DMS153 (cell line): ENCODE measurements around the gene SLC39A1.
"Not testable (repeated sequence)": the region's sequence is repeated elsewhere in the genome, so short reads cannot be mapped to it uniquely, and the experiment has no call there.

Experiments
- DNase-seq: peaks from one replicate; lab custom pipeline; 2025; lab: John Stamatoyannopoulos, UW

Gene SLC39A1, protein sequence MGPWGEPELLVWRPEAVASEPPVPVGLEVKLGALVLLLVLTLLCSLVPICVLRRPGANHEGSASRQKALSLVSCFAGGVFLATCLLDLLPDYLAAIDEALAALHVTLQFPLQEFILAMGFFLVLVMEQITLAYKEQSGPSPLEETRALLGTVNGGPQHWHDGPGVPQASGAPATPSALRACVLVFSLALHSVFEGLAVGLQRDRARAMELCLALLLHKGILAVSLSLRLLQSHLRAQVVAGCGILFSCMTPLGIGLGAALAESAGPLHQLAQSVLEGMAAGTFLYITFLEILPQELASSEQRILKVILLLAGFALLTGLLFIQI

DNA sequence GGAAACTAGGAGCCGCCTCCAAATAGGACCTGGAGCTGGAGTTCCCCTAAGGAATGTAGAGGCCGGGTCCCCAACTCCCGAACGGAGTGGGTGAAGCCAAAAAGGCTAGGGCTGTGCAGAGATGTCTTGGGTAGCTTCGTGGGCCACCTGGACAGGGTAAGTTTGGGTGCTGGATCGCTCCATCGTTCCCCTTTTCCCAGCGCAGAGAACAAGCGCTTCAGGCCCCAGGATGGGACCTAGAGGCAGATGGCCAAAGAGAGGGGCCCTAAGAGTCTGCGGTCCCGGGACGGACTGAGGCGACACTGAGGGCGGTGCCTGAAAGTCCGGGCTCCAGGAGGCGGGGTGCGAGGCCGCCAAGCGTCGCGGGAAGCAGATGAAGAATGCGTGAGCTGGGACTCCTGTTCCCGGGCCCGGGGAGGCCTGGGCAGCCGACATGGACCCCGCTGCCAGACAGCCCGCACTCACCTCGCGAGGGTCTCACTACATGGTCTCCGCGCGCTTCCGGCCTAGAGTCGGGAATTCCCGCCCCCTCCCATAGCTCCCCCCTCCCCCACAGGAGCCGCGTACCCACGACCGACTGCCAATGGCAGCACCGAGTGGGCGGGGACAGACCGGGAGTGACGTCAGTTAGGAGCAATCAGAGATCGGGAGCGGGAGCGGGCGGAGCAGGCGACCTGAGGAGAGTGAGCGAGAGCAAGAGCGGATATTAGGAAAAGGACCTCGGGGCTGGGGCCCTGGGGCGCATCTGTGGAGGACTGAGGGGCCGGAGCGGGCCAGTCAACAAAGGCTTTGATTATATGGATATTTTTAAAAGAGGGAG is at the start of gene SLC39A1:
SLC39A1 (minus strand) TSS at position 508 of the 820 bp plus-strand sequence. CDS start 822 bp downstream, outside the sequence.
- DNase-seq, result peak; percentile 98

DNA sequence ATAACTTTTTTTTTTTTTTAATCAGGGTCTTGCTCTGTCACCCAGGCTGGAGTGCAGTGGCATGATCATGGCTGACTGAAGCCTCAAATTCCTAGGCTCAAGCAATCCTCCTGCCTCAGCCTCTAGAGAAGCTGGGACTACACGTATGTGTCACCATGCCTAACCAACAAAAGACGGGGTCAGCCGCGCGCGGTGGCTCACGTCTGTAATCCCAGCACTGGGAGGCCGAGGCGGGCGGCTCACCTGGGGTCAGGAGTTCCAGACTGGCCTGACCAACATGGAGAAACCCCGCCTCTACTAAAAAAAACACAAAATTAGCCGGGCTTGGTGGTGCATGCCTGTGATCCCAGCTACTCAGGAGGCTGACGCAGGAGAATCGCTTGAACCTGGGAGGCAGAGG is 49.2 kb upstream of the SLC39A1 start:
- not testable (repeated sequence) for DNase-seq

DNA sequence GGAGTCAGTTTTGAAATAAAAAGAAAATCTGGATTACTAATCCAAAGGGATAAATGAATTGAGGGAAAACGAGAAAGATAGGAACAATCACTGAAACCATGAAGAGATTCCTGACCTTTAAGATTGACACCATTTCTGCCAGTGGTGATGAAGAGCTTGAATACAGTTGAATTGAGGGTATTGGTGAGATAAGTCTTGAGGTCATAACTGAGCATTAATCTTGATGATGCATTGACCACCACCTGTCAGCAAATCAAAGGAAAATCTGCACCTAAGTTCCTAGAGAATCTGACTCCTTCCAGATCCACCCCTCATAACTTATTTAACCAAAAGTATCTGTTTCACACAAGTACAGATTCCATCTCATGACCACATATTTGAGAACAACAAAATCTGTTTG is 48.8 kb upstream of the SLC39A1 start:
- DNase-seq, result no peak

DNA sequence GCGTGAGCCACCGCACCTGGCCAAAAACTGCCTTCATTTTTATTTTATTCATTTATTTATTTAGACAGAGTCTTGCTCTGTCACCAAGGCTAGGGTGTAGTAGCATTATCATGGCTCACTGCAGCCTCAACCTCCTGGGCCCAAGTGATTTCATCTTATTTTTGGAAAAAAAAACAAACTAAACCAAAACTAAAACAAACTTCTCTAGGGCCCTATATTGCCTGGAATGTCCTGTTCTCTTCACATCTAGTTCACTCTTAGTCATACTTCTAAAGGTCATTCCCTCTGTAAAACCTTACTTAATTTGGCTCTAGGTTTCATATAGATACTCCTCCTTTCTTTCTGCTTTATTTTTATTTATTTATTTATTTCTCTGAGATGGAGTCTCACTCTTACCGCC is 42.8 kb upstream of the SLC39A1 start:
- no peak for DNase-seq

DNA sequence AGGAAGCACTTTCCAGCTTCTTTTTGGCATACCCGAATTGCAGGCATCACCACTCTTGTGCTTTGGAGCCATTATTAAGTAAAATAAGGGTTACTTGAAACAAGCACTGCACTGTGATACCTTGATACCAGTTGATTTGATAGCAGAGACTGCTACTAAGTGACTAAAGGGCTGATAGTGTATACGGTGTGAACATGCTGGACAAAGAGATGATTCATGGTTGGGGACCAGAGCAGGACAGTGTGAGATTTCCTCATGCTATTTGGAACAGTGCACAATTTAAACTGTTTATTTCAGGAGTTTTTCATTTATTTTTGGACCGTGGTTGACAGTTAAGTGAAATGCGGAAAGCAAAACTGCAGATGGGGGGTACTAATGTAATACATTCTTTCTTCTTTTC is 37.1 kb upstream of the SLC39A1 start:
- no peak for DNase-seq

DNA sequence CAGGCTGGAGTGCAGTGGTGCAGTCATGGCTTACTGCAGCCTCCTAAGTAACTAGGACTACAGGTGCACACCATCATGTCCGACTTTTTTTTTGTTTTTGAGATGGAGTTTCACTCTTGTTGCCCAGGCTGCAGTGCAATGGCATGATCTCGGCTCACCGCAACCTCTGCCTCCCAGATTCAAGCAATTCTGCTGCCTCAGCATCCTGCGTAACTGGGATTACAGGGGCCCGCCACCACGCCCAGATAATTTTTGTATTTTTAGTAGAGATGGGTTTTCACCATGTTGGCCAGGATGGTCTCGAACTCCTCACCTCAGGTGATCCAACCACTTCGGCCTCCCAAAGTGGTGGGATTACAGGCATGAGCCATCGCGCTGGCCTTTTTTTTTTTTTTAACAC is 33.5 kb upstream of the SLC39A1 start:
- DNase-seq, result not testable (repeated sequence)

DNA sequence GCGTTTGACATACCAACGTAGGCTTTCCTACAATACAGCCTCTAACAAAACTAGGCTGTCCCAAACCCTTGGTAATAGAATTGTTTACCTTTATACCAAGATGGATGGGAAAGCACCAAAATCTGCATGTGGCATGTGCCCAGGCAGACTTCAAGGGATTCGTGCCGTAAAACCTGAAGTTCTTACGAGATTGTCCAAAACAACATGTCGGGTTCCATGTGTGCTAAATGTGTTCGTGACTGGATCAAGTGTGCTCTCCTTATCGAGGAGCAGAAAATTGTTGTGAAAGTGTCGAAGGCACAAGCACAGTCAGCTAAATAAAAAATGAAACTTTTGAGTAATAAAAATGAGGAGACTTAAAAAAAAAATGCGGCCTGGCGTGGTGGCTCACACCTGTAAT is 32.3 kb upstream of the SLC39A1 start:
- no peak for DNase-seq

DNA sequence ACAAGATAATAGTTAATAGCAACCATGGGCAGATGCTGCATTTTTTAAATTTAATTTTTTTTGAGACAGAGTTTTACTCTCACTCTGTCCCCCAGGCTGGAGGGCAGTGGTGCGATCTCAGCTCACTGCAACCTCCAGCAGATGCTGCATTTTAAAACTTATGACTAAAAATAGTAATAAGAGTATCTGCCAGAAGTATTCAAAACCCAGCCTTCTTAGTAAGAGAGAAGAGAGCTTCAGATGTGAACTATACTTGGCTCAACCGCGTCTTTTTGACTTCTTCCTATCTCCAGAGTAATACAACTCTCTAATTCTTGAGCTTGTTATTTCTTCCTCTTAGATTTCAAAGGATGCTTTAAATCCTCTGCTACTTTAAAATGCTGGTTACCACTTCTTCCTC is 31.9 kb upstream of the SLC39A1 start:
- no peak for DNase-seq

DNA sequence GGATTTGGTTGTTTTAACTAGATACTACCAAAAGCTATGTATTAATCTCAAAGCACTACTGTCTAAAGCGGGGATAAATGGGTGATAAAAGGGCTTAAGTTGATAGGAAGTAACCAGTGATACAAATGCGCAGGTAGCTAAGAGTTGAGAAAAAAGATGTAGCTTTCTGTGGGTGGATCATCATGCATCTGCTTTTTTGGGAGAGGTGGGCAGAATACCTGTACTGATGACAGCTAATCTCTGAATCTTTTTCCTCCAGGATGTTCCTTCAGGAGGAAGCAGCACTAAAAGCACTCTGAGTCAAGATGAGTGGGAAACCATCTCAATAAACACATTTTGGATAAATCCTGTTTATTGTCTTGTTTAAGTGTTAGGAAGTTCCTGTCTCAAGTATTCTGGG is 28.5 kb upstream of the SLC39A1 start:
- DNase-seq, result no peak

DNA sequence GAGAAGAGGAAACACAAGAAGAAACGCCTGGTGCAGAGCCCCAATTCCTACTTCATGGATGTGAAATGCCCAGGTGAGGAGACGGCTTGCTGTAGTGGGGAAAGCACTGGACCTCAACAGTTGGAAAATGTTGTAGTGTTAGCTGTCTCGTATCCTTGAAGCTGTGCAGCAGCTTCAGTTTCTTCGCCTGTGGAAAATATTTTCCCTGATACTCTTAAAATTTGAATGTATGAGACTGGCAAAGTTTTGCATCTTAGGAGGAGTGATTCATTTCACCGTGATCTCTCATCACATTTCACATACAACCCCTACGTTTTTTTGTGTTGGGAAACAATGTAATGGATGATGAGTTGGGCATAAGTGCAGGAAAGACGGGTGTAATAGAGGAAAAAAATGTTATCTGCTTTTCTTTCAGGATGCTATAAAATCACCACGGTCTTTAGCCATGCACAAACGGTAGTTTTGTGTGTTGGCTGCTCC is 27.9 kb upstream of the SLC39A1 start:
- no peak for DNase-seq

DNA sequence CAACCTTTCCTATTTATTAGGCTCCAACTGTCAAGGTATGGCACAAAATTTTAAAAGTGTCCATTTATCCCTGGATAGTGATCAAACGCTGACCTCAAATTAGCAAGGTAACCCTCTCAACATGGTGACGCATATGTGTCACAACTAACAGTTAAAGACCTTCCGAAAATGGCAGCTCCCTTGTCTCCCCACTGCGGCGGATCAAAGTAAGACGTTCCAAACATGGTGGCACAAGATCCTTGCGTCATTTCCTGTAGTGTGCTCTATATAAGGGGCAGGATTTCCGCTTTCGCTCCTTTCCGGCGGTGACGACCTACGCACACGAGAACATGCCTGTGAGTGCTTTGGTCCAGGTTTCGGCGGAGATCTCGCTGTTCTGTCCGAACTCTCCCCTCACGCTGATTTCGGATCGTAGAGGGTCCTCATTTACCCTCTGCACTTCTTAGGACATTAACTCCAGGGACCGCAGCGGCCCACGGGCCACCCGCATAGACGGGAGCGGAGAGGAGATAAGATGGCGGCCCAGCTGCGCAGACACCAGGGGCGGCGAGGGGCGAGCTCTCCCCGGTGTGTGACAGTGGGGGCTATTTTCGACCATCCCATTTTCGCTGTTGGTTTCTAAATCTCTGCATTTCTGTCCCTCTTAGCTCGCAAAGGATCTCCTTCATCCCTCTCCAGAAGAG is 27.3 kb upstream of the SLC39A1 start, which contains the start of gene RPS27:
RPS27 (plus strand) TSS at position 295 of the 683 bp plus-strand sequence; CDS start at position 330, 35 bp downstream.
- peak; percentile 99 for DNase-seq

DNA sequence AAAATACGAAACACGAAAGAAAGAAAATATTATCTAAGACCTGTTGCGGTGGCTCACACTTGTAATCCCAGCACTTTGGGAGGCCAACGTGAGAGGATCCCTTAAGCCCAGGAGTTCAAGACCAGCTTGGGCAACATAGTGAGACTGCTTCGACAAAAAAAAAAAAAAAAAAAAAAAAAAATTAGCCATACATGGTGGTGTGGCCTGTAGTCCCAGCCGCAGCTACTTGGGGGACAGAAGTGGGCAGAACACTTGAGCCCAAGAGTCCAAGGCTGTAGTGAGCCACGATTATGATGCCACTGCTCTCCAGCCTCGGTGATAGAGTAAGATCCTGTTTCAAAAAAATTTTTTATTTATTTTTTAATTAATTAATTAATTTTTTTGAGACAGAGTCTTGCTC is 24.3 kb upstream of the SLC39A1 start:
- no peak for DNase-seq

DNA sequence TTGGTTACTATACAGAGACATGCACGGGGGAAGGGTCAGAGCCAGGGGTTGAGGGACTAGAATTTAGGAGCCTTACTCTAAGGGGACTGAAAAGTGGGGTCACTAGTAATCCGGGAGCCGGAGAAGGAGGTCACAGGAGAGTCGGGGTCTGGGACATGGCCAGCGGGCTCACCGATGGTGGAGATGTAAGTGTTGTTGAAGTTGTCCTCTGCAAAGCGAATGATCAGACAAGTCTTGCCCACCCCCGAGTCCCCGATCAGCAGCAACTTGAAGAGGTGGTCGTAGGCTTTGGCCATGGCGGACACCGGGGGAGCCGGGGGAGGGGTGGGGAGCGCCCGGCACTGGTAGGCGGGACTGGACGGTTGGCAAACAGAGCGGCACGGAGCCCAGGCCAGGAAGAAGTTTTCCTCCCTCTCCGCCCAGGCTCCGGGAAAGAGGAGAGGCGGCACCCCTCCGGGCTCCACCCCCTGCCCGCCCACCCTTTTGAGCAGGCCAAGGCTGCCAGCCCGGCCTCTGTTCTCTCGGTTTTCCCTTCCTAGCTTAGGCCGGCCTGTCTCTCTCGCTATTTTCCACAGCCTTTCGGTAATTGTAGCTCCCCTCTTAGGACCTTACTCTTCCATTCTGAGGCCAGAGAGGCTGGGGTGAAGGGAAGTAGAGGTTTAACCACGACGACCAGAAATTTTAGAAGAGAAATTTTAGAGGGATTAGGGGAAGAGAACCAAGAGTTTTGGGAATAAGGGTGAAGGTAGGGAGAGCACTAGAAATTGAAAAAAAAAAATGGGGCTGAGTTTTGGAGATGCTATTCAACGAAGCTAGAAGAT is 22.8 kb upstream of the SLC39A1 start, which contains the start of gene RAB13:
RAB13 (minus strand) TSS at position 399 of the 821 bp plus-strand sequence; CDS start at position 296, 103 bp downstream.
- DNase-seq, result peak; percentile 62

DNA sequence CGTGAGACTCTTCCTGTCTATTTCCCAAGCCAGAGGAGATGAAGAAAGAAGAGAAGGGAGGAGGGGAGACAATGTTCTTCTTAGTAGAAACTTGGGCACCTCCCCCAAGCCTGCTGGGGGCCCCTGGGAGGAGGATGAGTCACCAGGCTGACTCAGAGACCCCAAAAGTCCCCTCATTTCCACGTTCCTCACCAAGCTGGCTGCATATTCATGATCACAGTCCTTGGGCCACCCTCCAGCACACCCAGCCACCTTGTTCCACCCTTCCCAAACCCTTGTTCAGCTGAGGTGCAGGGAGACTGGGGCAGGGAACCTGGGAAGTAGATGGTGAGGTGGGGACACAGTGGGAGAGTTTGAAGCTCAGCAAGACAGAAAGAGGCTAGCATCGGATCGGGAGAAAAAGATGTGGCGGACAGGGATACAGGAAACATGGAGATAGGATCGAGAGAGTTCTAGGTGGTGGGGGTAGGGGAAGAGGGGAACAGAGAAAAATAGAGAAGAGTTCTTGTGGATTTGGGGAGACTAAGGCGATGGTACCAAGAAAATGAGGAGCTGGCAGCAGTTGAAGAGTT is 22.1 kb upstream of the SLC39A1 start:
- DNase-seq, result no peak

DNA sequence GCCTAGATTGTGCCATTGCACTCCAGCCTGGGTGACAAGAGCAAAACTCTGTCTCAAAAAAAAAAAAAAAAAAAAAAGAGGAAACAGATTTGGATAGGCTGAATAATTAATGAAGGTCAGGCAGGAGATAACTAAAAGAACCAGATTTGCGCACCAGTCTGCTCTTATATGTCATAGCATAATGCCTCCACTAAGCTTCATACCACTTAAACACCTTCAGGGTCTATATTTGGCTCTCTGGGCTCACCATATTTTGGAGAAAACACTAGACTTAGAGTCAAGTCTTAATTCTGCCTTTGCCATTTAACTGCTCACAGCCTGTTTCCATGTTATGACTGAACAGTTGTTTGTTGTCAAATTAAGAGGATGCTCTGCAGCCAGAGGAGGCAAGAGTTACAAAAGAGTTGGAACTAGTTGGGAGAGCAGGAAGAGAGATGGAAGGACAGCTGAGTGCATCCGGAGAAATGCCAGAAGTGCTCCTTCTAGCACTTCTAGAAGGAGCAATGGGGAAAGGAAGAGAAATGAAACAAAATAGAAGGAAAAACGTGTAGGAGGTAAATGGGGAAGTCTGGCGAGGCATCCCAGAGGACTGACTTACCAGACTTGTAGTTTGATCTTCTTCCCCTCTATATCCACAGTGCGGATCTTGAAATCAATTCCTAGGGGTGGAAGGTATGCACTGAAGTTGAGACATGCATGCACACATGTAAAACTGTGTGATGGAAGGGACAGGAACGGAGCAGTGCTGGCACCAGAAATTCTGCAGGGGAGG is 21.0 kb upstream of the SLC39A1 start:
- DNase-seq, result no peak

DNA sequence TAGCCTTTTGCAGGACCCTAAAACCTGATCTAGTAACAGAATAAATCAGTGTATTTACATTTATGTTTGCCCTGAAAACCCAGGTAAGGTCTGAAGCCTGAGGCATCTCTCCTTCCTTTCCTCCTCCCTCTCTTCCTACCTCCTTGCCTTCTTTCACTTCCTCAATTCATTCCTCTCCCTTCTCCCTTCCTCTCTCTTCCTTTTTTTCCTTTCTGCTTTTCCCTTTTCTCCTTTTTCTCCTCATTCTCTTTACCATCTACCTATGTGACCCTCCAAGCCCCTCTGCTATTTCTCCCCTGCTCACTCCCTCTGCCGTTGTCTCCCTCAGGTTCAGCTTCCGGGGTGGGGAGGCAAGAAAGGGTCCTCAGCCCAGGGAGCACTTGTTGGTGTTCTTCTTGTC is 18.4 kb upstream of the SLC39A1 start:
- DNase-seq, result not testable (repeated sequence)

DNA sequence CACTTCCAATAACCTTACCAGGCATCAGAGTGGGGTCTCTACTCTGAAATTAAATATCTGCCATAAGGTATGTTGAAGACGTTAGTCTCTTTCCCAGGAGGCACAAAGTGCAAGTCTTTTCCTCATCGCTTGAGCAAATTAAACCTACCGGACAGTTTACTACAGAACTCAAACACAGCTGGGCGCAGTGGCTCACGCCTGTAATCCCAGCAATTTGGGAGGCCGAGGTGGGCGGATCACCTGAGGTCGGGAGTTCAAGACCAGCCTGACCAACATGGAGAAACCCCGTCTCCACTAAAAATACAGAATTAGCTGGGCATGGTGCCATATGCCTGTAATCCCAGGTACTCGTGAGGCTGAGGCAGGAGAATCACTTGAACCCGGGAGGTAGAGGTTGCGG is 15.8 kb upstream of the SLC39A1 start:
- not testable (repeated sequence) for DNase-seq

DNA sequence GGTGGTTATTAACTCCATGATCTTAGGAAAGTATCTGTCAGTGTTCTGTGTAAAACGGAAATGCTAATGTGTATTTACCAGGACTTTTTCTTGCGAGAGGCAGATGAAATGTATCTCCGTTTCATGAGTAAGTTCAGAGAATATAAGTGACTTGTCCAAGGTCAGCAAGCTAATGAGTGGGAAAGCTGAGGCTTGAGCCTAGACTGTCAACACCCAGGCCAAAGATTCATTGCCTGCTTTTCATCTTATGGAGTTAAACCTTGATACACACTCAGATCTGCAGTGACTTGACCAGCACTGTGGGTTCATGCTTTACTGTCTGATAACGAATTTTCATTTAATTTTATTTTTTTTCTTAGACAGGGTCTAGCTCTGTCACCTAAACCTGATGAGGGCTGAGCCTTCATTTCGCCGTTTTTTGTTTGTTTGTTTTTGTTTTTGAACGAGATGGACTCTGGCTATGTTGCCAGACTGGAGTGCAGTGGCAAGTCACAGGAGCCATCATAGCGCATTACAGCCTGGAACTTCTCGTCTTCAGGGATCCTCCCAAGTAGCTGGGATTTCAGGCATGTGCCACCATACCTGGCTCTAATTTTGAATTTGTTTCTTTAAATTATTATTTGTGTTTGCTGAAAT is 15.1 kb upstream of the SLC39A1 start:
- DNase-seq, result no peak
